ENCODE measurements around the gene RAB11FIP3. TPM values are rescaled to one million over a fixed set of nuclear protein-coding genes. Genes with fewer than 3 reads are reported as not detected.

RAB11FIP3 gene
- total and polyA plus RNA-seq, 10 of the 15 experiments (the other 5 are each of a cell fraction or from before 2014, with no cell fraction given), result 1.2 to 27.3 (median 7.7) TPM

- H3K9ac ChIP-seq (ENCODE audit: control insufficient read depth, insufficient read depth, low read length), result peak overlapping the region; percentile 65
- in situ Hi-C loops (cut with MboI), result loop anchor here (5.0 kb wide), 1 partner anchor 35 kb away; no protein-coding TSS in a partner anchor
- no peak for FAIRE-seq
Observed at GRCh38 chr16:567373-568256, 142.2 kb downstream of the RAB11FIP3 start.

More at GRCh38 chr16:567373-568256, 142.2 kb downstream of the RAB11FIP3 start:
- H3K4me1 ChIP-seq (ENCODE audit: control insufficient read depth, insufficient read depth, low read length), result peaks cover 19% of the 10 kb centered on the region
- peak overlapping the region; percentile 13; the same call in 1 of the 2 replicates for H3K4me3 ChIP-seq
- peak overlapping the region; percentile 76 for H3K4me2 ChIP-seq (ENCODE audit: control insufficient read depth, insufficient read depth)
- peaks cover 6% of the 10 kb centered on the region for H3K79me2 ChIP-seq (ENCODE audit: control insufficient read depth, insufficient read depth, low read length)
- peak overlapping the region; percentile 79 for H3K27ac ChIP-seq (ENCODE audit: control insufficient read depth, insufficient read depth)
- BruUV-seq (replicated peaks), result no TSS peak
- intact Hi-C loops (cut with micrococcal nuclease; ENCODE audit: unreplicated experiment), result loop anchor here (5.0 kb wide), 1 partner anchor 40 kb away; the partner anchor contains the start of gene CAPN15
- POLR2A ChIA-PET, result interaction anchor here (0.5 to 1.3 kb wide), 7 partner anchors 21 to 187 kb away, joined by 3 to 7 read pairs (median 4); partner anchors contain the start of gene CAPN15
- no peaks in the 10 kb centered on the region for H3K36me3 ChIP-seq (ENCODE audit: control insufficient read depth in 2 of 2, insufficient read depth in 2 of 2, low read length in 1 of 2)
- DNase-seq (ENCODE audit: low read depth, low spot score) (no peak), ATAC-seq (no peak)
- H2AFZ ChIP-seq (ENCODE audit: control insufficient read depth, low read depth, low read length), result peak overlapping the region; percentile 40; the same call in 1 of the 2 replicates
- RAD21 ChIA-PET (ENCODE audit: unreplicated experiment), result interaction anchor here (1.4 kb wide), 1 partner anchor 42 kb away, joined by 4 read pairs; no protein-coding TSS in a partner anchor
- CTCF ChIA-PET, result interaction anchor here (1.1 to 1.2 kb wide), 2 partner anchors 34 to 42 kb away, joined by 3 read pairs; no protein-coding TSS in a partner anchor
- 84% methylated on average over 35 of the region's 35 CpGs for WGBS (ENCODE audit: insufficient coverage, insufficient replicate concordance, low lambda C conversion rate, missing lambda C conversion rate)
- SMC1A ChIA-PET (ENCODE audit: uncharacterized antibody, unreplicated experiment), result interaction anchor here (0.7 kb wide), 1 partner anchor 42 kb away, joined by 3 read pairs; no protein-coding TSS in a partner anchor
- no peaks in the 10 kb centered on the region for H3K27me3 ChIP-seq (replicated peaks in 1 of 2; ENCODE audit: control insufficient read depth in 2 of 2, insufficient read depth in 2 of 2, low read length in 1 of 2)
- no peaks in the 10 kb centered on the region for H4K20me1 ChIP-seq (ENCODE audit: control insufficient read depth, insufficient read depth)
- no peak for TF ChIP-seq STAT3 (IDR thresholded peaks at IDR 0.05; ENCODE audit: low read depth, low read length)
- TF ChIP-seq SREBF2 (IDR thresholded peaks at IDR 0.05; ENCODE audit: low read length), result no peak
- TF ChIP-seq IRF3 (IDR thresholded peaks at IDR 0.05), result no peak
- no peak for TF ChIP-seq FOXM1 (IDR thresholded peaks at IDR 0.05; ENCODE audit: low read depth, low read length)
- H3K9me3 ChIP-seq (replicated peaks; ENCODE audit: control insufficient read depth, insufficient read depth, low read length), result no peaks in the 10 kb centered on the region
